ACC112 (cell line): ENCODE results near the gene RPN1.

Experiments used
- H2AFZ ChIP-seq: fragments of 200-600 bp; sonication (generic); one replicate; pipeline ENCODE4 v1.6.0; 2017; ENCODE audit warnings: antibody characterized with exemption, low read length; ENCODE audit not compliant: unreplicated experiment
- H3K27ac ChIP-seq: fragments of 200-600 bp; sonication (generic); 2 replicates; pipeline ENCODE4 v1.5.1; 2014; ENCODE audit warnings: low read depth, mild to moderate bottlenecking, antibody characterized with exemption, low read length, moderate library complexity
- H3K27me3 ChIP-seq: fragments of 200-600 bp; sonication (generic); 2 replicates; pipeline ENCODE4 v1.6.1; 2014; ENCODE audit warnings: mild to moderate bottlenecking, antibody characterized with exemption, low read length, moderate library complexity, mixed read lengths; ENCODE audit not compliant: insufficient read depth
- H3K36me3 ChIP-seq: fragments of 200-600 bp; sonication (generic); 2 replicates; pipeline ENCODE4 v1.6.1; 2016; ENCODE audit warnings: mild to moderate bottlenecking, antibody characterized with exemption, low read length, moderate library complexity, mixed read lengths; ENCODE audit not compliant: insufficient read depth
- H3K4me1 ChIP-seq: fragments of 200-600 bp; sonication (generic); one replicate; pipeline ENCODE4 v1.6.1; 2016; ENCODE audit warnings: low read length, mixed read lengths; ENCODE audit not compliant: insufficient read depth, unreplicated experiment, control insufficient read depth
- H3K4me3 ChIP-seq: fragments of 200-600 bp; sonication (generic); 2 replicates; pipeline ENCODE4 v1.5.1; 2014; ENCODE audit warnings: mild to moderate bottlenecking, low read depth, low read length
- H3K79me2 ChIP-seq: fragments of 200-600 bp; sonication (generic); one replicate; pipeline ENCODE4 v1.6.0; 2016; ENCODE audit warnings: low read length; ENCODE audit not compliant: control insufficient read depth, unreplicated experiment, insufficient read depth

RPN1 gene

DNA sequence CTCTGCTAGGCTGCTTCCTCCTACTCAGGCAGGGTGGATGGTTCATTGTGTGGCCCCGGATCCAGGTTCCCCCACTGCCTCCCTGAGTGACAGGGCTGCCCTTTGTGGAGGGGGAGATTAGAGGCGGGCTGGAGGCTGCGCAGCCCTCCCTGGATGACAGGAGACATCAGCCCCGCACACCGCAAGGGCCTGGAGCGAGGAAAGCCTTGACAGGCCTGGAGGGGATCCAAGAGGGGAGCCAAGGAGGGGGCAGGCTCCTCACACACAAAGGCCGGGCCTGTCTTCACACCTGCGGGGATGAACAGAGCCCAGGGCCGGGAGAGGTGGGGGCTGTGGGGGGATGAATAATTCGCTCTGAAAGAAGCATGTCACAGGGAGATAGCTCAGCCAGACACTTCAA is 72.9 kb downstream of the RPN1 start:
- Histone ChIP-seq H3K36me3 (no peaks in the 10 kb centered on the region), H3K27me3 (peaks cover 4% of the 10 kb centered on the region; the same call in 1 of the 2 replicates), H2AFZ (no peak overlapping the region), H3K27ac (no peak overlapping the region), H3K4me3 (no peak overlapping the region), H3K79me2 (no peaks in the 10 kb centered on the region), H3K4me1 (no peaks in the 10 kb centered on the region)

DNA sequence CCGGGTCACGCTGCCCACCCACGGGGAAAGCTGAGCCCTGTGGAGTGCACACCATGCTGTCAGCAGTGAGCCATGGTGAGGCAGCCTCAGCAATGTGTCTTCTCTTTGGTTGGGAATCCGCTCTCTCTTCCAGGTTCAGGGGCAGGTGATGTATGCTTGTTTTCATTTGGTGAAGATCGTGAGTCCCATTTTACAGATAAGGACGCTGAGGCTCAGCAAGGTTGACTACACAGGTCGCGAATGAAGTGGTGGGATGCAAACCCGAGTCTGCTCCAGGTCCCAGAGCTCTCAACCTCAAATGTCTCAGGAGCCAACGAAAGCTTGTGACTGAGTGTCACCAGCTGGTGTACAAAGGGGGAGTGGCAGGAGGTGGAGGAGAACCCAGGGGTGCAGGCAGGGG is 74.3 kb downstream of the RPN1 start:
- H3K36me3 ChIP-seq, result no peaks in the 10 kb centered on the region
- H2AFZ ChIP-seq, result no peak overlapping the region
- peaks cover 4% of the 10 kb centered on the region; the same call in 1 of the 2 replicates for H3K27me3 ChIP-seq
- no peak overlapping the region for H3K4me3 ChIP-seq
- H3K4me1 ChIP-seq, result no peaks in the 10 kb centered on the region
- no peak overlapping the region for H3K27ac ChIP-seq
- H3K79me2 ChIP-seq, result no peaks in the 10 kb centered on the region

DNA sequence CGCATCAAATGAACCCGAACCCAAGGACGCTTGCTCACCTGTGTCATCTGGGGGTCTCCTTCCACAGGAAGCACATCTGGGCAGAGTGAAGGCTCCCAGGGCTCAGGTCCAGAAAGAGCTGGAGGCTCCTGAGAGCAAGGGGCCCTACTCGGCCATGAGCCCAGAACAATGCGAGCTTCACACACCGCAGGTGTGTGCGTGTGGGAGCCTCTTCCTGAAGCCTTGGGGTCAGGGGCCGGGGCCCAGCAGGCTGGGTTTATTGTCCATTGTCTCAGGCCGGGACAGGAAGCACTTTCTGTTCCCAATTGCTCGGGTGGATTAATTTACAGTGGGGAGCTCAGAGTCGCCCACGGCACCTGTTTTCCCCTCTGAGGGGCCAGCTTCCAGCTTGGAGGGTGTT is 74.8 kb downstream of the RPN1 start:
- Histone ChIP-seq H2AFZ (no peak overlapping the region), H3K79me2 (no peaks in the 10 kb centered on the region), H3K27me3 (peaks cover 8% of the 10 kb centered on the region; the same call in 1 of the 2 replicates), H3K4me3 (no peak overlapping the region), H3K4me1 (no peaks in the 10 kb centered on the region), H3K36me3 (no peaks in the 10 kb centered on the region), H3K27ac (no peak overlapping the region)

DNA sequence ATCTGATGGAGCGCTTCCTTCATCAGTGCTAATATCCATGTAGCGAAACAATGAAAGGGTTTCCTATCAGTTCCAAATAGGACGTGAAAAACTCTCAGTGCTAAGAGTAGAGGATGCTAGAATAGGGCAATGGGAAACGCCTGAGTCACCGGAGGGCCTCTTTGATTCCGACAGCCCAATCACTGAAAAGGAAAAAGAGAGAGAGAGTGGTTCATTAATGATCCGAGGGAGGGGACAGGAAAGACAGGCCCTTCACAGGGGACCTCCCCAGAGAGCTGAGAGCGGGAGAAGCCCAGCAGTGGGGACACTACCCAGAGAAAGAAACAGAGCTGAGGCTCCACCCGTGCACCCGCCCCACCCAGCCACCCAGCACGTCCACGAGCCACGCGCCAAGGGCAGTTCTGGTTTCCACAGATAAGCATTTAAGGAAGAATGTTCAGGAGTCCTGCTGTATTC is 76.9 kb downstream of the RPN1 start:
- no peaks in the 10 kb centered on the region for H3K4me1 ChIP-seq
- H3K27ac ChIP-seq, result no peak overlapping the region
- no peaks in the 10 kb centered on the region for H3K36me3 ChIP-seq
- peaks cover 8% of the 10 kb centered on the region; the same call in 1 of the 2 replicates for H3K27me3 ChIP-seq
- no peaks in the 10 kb centered on the region for H3K79me2 ChIP-seq
- no peak overlapping the region for H3K4me3 ChIP-seq
- H2AFZ ChIP-seq, result no peak overlapping the region

DNA sequence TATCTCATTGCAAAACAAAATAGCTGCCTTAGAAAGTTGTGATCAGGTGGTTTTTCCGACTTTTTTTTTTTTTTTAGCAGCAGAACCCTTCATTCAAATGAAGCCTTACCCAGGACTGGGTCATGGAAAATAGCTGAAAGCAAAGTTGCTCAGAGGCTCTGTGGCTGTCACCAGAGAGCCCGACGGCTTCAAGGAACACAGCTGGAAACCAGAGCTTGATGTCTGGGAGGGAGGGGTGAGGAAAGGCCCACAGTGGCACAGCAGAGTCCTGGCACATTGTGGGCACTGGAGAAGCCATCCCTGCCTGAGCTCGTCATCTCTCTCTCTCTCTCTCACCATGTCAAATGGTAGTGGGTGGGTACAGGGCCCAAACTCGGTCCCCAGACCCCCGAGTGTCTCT is 77.5 kb downstream of the RPN1 start:
- H3K4me1 ChIP-seq, result no peaks in the 10 kb centered on the region
- H3K27me3 ChIP-seq, result peaks cover 8% of the 10 kb centered on the region; the same call in 1 of the 2 replicates

DNA sequence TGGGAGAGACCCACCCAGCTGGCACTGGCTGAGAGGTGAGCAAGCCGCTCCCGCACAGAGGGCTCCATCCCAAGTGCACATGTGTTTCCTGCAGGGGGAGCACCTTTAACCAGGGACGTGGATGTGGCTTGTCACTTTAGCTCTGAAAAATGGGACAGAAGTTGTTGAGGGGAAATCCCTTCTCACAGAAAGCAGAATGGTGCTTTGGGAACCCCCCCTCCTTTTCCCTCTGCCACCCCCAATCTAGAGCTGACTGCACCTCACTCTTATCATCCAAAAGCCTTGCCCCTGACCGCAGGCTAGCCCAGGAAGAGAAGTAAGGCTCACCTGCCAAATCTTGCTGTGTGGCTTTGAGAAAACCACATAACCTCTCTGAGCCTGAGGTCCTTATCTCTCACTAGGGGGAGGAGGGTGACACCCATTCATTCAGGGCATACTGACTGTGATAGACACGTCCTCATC is 77.9 kb downstream of the RPN1 start:
- Histone ChIP-seq H3K27me3 (peaks cover 8% of the 10 kb centered on the region; the same call in 1 of the 2 replicates), H3K27ac (no peak overlapping the region), H3K4me1 (no peaks in the 10 kb centered on the region), H3K36me3 (no peaks in the 10 kb centered on the region), H3K79me2 (no peaks in the 10 kb centered on the region), H2AFZ (no peak overlapping the region), H3K4me3 (no peak overlapping the region)

More for the DNA sequence above, 77.5 kb downstream of the RPN1 start:
- Histone ChIP-seq H3K79me2 (no peaks in the 10 kb centered on the region), H3K36me3 (no peaks in the 10 kb centered on the region), H3K27ac (no peak overlapping the region), H3K4me3 (no peak overlapping the region), H2AFZ (no peak overlapping the region)

DNA sequence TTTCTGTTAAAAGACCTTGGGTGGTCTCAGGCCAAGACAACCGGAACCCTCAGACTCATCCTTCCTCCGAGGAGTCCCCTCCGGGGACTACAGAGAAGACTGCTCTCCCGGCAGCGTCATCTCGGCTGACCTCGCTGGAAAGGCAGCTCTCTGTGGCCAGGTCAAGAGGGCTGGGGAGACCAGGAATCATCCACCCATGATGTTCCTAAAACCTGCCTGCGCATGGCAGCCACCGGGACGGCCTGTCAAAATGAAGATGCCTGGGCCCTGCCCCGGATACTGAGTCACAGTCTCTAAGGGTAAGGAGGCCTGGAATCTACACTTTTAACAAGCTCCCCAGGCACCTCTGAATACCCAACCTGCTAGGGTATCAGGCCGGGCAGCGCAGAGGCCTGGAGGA is 78.6 kb downstream of the RPN1 start:
- Histone ChIP-seq H2AFZ (no peak overlapping the region), H3K27ac (no peak overlapping the region), H3K4me3 (no peak overlapping the region), H3K4me1 (no peaks in the 10 kb centered on the region), H3K79me2 (no peaks in the 10 kb centered on the region), H3K36me3 (no peaks in the 10 kb centered on the region), H3K27me3 (peaks cover 8% of the 10 kb centered on the region; the same call in 1 of the 2 replicates)
